Measurements from ENCODE around the gene P2RY12.

Gene P2RY12

DNA sequence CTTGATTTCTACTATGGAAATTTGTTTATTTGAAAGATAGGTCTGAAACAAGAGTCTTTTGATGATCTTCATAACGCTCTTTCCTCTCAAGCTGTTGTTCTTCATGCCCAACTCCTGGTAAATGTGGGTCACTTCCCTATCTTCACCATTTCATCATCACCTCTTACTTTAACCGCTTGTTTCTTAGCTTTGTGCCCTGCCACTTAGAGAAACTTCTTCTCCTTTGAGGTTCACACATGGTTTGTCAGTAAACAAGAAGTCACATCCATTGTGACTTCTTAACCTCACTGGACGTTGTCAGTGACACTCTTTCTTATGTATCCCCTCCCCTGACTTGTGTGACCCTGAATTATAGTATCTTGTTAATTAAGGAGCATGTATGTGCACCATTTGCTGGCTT lies 38.3 kb downstream of the P2RY12 start:
- no peak for DNase-seq (ENCODE audit: low read depth)

DNA sequence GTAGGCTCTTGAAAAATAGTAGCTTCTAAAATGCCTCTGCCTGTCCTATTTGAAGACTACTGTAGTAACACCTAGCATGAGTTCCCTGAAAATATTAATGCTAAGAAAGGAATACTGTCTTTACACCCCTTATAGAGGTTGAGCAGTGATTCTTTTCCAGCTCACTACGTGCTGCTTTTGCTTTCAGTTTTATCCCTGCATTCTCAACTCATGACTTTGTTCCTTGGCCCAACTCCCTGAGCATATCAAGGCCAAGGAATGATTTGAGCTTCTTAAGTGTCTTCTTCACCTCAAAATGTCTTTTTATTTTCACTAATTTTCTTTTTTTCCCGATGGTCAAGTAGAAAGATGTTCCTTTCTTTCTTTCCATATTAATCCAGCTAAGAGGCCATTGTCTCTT lies 38.7 kb downstream of the P2RY12 start:
- peak; percentile 90 for DNase-seq (ENCODE audit: low read depth)

DNA sequence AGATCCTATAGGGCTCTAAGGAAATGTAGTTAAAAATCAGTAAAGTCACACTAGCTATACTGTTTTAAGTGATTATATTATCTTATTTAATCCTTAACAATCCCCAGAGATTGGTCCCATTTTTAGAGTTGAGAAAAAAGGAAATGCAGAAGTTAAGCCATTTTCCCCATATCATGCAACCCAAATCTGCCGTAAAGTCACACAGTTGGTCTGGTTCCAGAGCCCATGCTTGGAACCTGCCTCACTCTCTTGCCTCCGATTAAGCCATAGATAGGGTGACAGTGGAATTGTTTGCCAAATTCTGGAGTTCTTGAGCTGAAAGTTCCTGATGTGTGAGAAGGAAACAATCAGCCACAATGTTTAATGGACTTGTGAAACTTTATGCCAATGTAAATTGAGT lies 52.9 kb downstream of the P2RY12 start:
- DNase-seq (ENCODE audit: low read depth): no peak

DNA sequence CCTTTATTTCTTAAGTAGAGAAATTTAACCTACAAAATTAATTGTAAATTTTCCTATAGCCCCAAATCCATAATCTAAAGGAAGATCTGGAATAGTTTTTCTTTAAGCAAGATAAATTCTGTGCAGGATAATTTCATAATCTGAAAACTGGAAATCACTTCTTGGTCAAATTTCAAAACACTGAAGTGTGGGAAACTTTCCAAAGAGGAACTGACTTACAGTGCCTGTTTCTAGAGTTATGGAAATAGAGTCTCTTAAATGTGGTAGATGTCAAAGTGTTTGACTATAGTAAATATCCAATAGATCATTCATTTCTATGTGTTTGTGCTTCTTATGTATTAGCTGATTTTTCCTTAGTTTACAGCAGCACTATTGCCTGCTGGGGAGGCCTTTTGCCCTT lies 53.7 kb downstream of the P2RY12 start:
- DNase-seq (ENCODE audit: low read depth): no peak

DNA sequence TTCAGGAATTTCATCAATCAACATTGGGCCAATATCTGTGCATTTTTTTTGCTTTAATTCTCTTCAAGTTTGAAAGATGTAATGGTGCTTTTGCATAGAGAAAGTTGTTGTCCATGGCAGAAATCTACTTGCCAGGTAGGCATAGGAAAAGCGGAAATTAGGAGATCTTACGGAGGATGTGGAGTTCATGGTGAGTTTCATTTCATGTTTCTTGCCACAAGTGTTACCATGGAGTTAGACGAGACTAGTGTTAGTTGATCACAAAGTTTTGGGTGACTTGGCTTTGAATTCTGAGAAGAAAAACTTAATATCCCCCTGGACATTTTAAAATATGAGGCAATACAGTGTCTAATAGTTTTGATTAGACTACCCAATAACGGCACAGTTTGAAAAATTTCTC lies 54.2 kb downstream of the P2RY12 start:
- DNase-seq (ENCODE audit: low read depth): no peak

DNA sequence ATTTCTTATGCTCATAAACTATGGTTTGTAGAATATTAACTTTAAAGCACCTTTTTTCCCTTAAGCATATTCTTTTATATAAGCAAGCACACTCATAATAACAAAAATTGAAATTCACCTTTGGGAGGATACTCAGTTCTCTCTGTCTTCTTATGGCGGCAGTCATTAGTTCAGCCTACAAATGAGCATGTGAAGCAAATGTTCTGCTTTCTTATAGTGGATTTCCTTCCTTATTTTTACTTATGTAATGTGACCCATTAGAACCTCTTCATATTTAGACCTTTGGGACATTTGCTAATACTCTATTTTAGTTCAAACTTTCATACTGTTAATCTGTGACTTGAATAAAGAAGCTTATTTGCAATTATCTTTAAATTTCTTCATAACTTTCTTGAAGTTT lies 55.2 kb downstream of the P2RY12 start, which contains the start of gene P2RY13:
P2RY13 (minus strand) TSS at position 187 of the 400 bp plus-strand sequence; CDS start at position 166, 21 bp downstream.
- DNase-seq (ENCODE audit: low read depth): no peak

DNA sequence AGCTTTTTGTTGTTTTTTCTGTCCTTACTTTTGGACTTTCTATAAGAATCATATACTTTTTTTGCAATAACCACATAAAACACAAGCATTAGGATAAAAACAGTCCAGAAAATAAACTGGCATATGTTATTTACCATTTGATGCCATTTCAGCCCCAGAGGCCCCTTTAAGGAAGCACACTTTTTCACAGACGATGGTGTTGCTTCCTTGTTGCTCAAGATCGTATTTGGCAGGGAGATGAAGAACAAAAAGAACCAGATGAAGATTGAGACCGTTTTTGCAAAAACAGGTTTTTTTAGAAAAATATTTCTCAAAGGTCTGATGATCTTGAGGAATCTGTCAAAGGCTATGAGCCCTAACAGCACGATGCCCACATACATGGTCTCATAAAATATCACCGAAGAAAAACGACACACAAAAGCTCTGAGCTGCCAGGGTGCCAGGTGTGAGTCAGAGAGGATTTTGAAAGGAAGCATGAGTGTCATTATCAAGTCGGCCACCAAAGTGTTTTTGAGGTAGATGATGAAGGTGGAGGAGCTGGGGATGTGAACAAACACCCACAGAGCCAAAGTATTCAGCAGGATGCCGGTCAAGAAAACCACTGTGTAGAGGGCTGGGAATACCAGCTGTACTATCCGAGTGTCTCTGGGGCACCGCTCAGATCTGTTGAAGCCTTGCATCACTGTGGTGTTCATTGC lies 56.1 kb downstream of the P2RY12 start:
- DNase-seq (ENCODE audit: low read depth): no peak

DNA sequence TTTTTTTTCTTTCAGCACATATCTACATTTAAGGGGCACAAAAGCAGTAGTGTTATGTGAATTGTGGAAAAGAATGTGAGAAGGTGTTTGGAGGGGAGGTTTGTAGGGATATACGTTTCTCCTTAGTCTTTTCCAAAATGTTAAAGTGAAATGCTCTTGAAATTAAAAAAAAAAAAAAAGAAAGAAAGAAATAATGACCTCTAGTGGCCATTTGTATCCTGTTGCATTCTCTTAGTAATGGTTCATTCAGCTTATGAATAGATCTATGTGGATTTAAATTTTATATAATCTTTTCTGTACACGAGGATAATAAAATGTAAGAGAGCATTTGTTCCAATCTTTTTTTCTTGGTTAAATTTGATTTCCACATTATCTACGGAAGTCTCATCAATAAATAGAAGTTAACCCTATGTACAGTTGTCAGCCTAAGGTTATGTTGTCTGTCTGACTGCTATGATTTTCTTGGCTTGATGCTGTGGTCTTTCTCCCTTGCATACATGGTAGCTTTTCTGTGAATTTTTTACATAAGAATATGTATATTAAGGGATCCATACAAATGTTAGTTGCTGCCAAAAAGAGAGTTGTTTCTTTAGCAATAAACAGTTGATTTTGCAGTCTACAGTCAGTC lies 56.9 kb downstream of the P2RY12 start:
- DNase-seq (ENCODE audit: low read depth): no peak

DNA sequence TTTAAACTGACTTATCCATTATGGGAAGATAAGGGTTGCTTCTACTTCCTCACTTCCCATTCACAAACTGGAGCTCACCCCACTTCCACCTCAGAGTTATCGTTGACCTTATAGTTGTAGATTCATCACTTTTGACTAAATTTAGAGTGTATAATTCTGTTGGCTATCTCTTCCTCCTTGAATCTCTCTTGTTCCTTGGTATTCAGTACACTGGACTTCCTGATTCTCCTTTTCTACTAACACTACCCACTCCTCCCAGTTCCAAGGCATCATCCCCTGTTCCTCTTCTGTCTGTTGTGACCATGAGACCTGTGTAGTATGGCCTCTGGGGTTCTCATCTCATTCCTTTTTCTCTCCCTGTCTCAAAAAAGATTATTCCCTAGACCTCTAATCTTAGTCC lies 62.0 kb downstream of the P2RY12 start:
- no peak for DNase-seq (ENCODE audit: low read depth)

DNA sequence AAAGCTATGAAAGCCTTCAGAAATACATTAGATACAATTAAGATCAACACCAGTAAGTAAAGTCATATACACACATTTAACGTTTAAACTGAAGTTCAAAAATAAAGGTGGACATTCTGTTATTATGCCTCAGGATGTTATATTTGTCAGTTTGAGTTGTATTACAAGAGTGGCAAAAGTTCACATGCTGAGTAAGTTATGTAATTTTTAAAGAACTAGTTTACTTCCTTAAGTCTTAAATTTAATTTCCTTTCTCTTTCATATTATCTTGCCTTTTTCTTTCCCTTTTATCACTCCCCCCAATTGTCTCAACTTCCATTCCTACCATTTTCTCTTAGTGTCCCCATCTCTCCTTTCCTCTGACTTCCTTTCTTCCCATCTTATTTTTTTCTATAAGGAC lies 63.0 kb downstream of the P2RY12 start:
- DNase-seq (ENCODE audit: low read depth): no peak

DNA sequence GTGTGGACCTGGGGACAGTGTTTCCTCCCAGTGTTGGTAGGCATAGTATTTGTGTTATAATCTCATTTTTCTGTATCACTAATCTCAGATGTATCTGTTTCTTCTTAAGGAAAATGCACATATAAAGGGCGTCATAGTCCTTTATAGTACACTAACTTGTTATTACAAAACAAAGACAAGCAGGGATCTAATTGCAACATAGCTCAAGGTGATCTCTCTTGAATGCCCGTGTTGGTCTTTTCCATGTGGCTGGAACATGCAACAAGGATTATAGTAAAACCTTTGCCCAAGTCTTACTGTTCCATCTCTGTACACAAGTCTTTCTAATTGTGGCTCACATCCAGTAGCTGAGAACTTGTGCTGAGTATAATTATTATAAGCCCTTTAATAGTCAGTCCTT lies 64.4 kb downstream of the P2RY12 start:
- no peak for DNase-seq (ENCODE audit: low read depth)

DNA sequence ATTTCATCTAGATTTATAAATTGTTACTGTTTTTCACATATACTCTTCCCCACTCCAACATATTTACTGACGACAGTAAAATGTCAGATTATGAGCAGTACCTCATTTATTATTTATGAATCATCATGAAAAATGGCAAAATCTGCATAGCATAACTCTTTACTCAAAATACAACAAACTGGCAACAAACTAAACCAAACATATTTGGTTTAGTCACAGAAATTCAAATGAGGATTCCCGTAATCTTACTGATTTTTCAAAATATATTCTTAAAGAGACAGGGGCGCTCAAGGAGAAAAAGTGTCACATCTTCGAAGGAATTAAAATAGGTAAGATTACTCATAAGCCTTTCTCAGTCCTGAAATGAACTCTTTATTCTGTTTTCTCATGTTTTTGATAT lies 64.9 kb downstream of the P2RY12 start:
- DNase-seq (ENCODE audit: low read depth): peak; percentile 55

DNA sequence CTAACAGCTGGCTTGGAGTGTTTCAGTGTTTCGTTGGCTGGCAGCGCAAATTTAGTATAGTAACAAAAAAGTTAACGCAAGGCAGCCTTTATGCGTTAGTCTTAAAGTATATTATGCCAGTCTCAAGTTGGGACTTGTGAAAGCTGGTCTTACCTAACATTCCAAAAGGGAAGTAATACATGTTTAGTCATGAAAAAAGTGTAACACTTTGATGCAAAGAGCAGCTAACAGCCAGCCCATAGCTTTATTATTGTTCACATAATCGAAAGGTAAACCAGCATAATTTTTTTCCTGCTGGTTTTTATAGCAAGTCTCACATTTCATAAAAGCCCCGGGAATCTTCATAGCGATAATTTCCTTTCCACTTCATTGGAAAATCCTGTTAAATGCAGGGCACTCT lies 65.6 kb downstream of the P2RY12 start:
- DNase-seq (ENCODE audit: low read depth): no peak

DNA sequence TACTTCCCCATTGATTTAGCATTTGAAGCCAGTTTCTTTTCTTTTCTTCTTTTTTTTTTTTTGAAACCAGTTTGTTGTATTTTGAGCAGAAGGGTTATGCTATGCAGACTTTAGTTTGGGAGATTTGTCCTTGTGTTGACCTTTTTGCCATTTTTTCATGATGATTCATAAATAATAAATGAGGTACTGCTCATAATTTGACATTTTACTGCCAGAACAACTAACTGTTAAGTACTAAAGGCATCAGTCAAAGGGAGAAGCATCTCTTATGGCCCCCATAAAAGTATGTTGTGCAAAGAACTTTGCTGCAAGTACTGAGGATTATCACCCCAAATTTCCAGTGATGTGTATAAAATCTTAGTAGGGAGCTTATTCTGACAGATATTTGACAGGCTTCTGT lies 66.2 kb downstream of the P2RY12 start:
- DNase-seq (ENCODE audit: low read depth): peak; percentile 65

DNA sequence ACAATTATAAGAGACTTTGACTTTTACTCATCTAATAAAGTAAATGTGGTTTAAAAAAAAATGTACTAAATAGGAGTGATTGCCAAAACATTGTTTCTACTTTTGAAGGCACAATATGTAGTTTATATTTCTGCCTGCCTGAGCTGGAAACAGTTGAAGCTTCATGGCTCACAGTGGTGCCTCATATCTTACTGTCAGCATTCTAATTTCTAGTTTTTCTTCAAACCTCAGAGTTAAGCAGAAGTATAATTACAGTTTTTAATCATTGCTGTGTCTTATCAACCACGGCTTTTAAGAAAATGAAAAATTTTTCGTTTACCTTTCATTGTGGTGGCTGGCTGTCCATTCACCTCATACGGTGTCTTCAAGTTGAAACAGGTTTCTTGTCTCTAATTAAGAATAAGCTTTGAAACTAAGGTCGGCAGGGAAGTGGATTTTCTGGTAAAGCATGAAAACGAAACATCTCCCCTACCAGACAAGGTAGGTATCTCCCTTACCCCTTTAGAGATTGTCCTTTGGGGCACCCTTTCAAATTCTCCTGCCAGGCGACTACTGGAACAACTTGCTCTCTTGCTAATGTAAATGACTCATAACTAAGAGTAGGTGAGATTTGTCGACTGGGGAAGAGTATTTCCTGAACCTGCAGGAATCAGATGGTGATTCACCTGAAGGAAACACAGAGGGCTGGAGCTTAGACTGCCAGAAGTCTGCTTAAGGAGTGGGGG lies 68.1 kb downstream of the P2RY12 start, which contains the start of gene GPR87:
GPR87 (minus strand) TSS at position 554 of the 725 bp plus-strand sequence. CDS start 16,720 bp downstream, outside the sequence.
- peak; percentile 78 for DNase-seq (ENCODE audit: low read depth)

DNA sequence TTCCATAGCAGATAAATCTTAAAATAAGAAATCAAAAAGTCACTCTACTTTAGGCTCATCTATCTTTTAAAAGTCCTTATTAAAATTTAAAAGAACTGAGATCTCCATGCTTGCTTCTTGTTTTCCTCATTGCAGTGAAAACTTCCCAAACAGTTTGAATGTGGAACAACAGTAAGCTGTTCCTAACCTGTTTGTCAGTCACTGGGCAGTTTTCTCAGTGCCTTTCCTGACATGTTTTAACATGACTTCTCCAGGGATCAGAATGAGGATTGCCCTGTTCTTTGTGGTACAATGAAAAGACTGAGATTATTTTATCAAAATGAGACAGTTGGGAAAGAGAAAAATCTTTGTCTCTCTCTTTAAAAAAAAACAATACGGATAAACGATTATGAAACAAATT lies 68.7 kb downstream of the P2RY12 start:
- DNase-seq (ENCODE audit: low read depth): no peak

DNA sequence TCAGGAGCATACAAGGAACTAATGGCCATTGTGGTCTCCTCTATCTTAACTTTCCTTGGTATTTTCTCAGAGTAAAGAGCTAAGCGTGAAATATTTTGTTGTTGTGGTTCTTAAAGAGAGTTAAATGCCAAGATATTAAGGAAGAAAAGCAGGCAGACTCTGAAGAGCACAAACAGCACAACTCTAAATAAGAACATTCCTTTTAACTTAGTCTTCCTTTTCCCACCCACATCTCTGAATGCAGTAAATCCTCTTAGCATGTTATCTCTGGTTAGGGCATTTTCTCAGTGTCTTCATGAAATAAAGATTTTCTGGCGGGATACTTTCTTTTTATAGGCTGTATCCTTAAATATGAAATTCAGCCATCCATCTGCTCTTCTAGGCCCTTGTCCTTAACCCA lies 69.4 kb downstream of the P2RY12 start:
- DNase-seq (ENCODE audit: low read depth): peak; percentile 94

DNA sequence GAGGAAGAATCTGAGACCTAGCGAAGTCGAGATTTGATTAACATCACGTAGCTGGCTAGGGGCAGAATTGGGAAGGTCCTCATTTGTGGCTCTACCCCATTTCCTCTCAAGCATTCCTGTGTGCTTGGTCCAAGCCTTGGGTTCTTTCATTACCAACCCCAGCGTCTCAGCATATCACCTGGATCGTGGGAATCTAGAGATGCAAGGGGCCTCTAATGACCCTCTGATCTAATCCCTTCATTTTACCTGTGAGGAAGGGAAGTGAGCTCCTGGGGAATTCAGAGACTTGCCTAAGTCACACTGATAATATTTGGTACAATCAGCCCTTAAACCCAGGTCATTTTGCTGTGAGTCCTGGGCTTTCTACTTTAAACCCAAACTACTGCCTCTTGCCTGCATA lies 70.0 kb downstream of the P2RY12 start:
- DNase-seq (ENCODE audit: low read depth): no peak

DNA sequence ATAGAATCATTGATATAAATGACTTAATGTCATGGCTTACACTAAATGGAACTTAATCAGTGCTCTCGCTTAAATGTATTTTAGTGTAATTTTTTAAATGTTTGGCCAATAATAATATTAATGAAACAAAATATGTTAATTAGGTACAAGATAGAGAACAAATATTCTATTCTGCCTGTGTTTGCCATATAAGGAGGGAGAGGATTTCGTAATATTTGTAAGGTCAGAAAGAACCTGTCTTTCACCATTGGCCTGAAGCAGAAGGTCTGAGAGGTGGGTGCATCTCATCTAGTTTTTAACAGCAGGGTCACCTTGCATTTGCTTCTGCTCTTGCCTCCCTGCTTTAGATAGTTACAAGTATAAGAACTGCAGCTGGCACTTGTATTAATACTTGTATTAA lies 70.4 kb downstream of the P2RY12 start:
- no peak for DNase-seq (ENCODE audit: low read depth)

DNA sequence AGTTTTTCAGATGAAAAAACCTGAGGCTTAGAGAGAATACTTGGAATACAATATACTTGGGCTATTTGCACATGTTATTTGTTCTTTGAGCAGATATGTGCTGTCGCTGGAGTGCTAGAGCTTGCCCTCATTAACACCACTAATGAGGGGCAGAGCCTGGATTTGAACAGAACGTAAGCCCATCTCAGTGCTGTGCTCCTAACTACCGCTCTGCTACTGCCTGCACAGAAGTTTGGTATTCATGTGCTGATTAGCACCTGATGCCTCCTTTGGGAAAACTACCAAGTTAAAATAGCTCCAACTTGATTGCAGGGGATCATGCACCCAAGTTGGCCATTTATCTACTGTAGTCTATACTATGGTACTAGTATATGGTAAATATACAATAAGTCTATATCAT lies 71.6 kb downstream of the P2RY12 start:
- DNase-seq (ENCODE audit: low read depth): no peak

DNA sequence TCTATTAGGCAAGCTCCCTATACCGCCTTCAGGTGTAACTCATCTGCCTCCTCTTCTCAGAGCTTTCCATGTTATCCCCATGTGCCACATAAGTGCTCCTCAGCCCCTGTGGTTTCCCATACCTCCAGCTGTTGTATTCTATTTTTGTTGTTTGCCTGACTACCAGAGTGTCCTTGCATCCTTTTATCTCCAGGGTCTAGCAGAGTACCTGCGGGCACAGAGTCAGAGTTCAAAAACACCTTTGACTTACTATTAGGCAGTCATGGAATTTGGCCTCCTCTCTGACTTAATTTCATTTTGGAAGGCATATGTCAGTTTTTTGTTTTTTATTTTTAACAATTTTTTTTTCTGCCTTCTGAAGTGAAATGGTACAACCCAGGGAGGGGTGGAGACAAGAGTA lies 75.0 kb downstream of the P2RY12 start:
- DNase-seq (ENCODE audit: low read depth): no peak

DNA sequence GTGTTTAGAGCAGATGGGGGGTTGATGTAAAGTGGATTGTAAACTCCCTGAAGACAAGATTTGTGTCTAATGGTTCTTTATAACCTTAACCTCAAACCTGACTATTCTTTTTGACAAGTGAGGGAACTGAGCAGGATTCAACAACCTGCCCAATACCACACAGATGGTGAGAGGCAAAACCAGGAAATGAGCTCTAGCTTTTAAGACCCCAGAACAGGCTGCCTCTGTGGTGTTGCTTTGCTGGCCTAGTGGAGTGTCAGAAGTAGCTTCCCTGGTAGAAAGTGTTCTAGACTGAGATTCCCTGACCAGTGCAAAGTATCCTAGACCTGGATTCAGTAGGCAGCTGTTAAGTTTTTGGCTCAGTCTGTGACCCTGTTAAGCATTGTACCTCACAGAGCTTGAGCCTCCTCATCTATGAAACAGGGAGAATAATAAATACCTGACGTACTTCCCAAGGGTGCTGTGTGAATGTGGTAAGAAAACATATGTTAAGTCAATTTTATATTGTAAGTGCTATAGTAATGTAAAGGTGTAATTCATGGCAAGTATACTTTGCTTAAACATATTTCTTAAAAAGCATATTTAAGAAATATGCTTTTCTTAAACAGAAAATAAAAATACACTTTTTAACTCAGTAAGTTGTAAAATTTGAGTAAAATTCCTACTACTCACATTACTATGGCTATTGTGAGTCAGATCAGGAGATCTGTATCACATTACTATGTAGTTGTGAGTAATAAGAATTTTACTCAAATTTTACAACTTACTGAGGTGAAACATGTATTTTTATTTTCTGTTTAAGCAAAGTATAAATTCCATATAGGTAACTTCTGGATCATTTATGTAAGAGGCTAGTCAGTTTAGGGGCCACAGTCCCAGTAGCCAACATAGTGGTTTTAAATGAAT lies 76.7 kb downstream of the P2RY12 start:
- DNase-seq (ENCODE audit: low read depth): peak; percentile 62
